GM18861 (cell line): ENCODE data around the gene MMP24.
"Not testable (repeated sequence)": the region's sequence is repeated elsewhere in the genome, so short reads cannot be mapped to it uniquely, and the experiment has no call there.

Experiments
- ATAC-seq: cut with Tn5 transposase; IDR thresholded peaks from one replicate; pipeline ENCODE4 v1.9.1; 2021; ENCODE audit not compliant: unreplicated experiment

The MMP24 gene

DNA sequence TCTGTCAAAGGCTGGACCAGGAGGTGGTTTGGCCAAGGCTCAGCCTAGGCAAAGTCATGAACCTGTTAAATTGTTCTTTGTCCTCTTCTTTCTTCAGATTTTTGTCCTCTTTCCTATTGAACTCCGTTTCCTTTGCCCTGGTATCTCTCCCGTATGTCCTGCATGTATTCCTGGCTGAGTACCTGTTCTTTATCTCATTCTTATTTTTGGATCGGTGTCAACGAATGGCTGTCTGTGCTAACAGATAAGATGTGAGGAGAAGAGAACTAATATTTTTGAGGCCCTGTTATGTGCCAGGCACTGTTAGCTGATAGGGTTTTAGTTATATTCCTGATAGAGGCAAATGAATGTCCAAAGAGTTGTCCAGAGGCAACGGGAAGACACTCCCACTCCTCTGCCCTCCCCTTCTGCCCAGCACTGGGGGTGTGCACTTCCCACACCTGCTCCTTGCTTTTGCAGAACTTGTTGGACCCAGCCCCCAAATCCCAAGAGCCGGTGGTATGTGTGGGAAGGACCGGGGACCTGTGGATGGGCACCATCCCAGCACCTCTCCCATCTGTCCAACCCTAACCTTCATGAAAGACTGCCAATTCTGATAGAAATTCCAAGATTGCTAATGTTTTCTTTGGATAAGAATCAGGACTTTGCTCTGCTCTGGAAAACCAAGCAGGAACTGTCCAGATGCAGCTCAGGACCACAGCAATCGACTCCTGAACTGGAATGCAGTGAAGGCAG, 30.9 kb downstream of the MMP24 start:
- ATAC-seq = no peak

DNA sequence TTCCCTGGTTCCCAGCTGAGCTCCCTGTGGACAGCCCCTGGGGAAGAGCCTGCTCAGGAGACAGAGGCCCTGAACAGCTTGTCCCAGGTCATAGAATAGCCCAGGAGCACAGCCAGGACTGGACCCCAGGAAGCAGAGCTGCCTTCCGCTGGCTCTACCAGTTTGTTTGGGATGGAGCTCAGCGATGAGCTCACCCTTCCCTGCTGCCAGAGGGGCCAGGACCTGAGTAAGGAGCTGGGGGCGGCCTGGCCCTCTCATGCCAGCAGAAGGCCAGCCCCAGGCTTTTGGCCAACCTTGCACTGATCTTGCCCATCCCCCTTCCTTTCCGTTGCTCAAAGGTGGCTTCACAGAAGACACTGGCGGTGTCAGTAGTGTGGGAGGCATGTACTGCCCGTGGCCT, 33.9 kb downstream of the MMP24 start:
- no peak for ATAC-seq

DNA sequence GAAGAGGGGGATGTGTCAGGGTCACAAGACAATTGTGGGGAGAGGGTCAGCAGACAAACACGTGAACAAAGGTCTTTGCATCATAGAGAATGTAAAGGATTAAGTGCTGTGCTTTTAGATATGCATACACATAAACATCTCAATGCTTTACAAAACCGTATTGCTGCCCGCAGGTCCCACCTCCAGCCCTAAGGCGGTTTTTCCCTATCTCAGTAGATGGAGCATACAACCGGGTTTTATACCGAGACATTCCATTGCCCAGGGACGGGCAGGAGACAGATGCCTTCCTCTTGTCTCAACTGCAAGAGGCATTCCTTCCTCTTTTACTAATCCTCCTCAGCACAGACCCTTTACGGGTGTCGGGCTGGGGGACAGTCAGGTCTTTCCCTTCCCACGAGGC, 35.8 kb downstream of the MMP24 start:
- ATAC-seq = not testable (repeated sequence)

DNA sequence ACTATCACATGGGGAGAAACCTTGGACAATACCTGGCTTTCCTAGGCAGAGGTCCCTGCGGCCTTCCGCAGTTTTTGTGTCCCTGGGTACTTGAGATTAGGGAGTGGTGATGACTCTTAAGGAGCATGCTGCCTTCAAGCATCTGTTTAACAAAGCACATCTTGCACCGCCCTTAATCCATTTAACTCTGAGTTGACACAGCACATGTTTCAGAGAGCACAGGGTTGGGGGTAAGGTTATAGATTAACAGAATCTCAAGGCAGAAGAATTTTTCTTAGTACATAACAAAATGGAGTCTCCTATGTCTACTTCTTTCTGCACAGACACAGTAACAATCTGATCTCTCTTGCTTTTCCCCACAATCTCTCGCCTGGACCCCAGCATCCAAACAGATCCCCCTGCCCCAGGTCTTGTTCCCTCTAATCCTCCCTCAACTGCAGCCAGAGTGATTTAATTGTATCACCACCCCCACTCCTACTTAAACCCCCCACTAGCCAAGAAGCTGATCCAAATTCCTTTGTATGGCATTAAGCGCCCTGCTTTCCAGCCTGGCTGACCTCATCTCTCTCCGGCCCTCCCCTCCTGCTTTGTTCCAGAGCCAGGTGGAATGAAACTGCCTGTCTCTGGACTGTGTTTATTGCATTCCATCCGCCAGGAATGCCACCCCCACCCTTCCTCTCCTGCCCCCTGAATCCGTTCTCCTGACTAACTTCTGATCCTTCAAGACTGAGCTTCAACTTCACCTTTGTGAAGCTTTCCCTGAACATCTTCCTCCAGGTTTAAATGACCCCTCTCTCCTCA, 36.4 kb downstream of the MMP24 start:
- not testable (repeated sequence) for ATAC-seq

DNA sequence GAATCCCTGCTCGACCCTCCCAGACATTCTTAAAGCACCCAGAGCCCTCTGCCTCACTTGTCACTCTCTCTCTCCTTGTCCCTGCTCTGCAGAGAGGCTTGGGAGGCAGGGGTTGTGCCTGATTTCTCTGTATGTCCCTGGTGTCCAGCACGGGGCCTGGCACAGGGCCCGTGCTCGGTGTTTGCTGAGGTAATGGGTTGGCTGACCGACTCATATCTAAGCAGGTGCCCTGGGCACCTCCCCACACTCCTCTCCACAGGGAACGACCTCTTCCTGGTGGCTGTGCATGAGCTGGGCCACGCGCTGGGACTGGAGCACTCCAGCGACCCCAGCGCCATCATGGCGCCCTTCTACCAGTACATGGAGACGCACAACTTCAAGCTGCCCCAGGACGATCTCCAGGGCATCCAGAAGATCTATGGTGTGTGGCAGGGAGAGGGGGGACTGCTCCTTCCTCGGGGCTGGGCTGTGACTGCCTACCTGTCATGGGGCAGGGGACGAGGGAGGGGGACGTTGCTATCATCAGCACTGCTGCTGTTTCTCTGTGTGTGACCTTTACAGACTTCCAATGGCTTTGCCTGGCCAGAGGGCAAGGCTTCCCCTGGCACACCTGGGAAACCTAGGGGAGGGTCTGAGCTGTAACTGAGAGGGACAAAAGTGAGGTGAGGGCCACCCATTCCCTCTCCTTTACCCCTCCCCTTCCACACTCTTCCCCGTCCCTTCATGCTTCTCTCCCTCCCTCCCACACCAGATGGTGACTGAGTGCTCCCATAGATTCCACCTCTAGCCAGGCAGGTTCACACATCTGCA, 37.2 kb downstream of the MMP24 start:
- no peak for ATAC-seq

DNA sequence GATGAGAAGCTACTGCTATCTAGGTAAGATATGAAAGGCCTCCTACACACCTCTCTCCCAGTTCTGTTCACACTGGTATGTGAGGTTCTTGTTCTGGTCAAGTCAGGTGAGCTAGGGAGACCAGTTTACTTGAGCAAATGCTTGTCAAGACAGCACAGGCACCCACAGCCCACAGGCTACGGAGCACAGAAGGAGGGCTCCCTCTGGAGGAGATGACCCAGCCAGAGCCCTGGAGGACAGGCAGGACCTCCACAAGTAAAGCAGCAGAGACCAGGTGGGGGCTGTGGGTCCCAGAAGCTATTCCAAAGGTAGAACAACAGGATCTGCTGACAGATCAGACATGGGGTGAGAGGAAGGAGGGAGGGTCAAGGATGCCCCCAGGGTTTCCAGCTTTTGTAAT, 38.3 kb downstream of the MMP24 start:
- no peak for ATAC-seq

DNA sequence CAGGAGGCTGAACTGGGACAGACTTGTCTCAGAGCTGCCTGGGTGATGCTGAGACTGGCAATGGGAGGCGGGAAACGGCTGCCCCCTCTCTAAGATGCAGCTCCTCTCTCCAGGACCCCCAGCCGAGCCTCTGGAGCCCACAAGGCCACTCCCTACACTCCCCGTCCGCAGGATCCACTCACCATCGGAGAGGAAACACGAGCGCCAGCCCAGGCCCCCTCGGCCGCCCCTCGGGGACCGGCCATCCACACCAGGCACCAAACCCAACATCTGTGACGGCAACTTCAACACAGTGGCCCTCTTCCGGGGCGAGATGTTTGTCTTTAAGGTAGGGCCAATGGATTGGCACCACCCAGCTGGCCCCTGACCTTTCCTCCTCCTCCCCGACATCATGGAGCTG, 40.6 kb downstream of the MMP24 start:
- ATAC-seq = no peak

DNA sequence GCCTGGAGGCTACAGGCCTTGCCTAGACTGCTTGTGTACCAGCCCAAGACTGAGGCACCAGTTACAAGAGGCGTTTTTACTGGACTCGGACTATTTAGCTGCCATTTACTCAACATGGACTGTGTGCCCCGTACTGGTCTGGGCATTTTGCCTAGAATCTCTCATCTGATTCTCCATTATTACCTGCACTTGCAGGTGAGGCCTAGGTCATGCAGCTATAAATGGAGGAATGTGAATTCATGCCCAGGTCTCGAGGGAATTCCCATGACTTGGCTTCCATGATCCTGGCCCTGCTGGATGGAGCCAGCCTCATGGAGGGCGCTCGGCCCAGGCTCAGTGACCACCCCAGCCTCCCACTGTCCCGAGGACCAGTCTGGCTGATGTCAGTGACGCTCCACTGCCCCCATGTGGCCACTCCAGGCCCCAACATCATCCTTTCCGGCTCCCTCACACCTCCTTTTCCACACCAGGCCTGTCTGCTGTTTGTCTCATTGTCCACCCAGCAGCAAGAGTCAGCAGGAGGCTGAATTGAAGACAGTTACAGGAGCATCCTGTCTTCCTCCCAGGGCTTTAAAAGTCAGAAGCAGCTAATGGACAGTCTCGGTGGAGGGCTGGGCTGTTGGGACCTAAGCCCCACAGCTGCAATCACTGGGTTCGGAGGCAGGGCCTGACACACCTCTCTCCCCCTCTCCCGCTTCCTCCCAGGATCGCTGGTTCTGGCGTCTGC, 42.7 kb downstream of the MMP24 start:
- ATAC-seq = no peak

DNA sequence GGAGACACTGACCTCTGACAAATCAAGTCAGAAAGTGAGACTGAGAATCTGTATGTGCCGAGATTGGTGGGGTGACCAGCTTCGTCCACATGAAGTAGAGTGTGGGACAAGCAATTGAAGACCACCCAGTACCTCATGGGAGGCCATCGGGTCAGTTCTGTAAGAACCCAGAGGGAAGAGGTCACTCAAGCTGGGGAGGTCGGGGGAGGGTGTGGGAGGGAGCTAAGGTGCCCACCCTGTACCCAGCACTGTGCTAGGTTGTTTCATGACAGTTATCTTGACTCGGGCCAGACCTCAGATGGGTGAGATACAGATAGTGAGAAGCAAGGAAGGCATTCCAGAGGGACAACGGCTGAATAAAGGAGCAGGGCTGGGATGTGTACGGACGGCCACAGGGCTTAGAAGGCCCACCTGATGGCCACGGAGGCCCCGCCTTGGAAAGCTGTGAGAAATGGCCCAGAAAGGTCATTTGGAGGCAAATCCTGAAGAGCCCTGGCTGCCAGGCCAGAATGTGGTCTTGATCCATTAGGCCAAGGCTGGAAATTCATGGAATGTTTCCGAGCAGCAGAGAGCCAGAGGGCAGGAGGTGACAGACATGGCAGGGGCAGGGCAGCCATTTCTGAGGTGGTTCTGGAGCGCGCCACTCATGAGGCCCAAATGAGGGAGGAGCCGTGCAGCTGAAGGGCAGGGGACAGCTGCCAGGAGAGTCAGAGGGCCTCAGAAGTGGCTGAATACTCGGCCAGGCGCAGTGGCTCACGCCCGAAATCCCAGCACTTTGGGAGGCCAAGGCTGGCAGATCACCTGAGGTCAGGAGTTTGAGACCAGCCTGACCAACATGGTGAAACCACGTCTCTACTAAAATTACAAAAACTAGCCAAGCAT, 43.8 kb downstream of the MMP24 start:
- no peak for ATAC-seq

DNA sequence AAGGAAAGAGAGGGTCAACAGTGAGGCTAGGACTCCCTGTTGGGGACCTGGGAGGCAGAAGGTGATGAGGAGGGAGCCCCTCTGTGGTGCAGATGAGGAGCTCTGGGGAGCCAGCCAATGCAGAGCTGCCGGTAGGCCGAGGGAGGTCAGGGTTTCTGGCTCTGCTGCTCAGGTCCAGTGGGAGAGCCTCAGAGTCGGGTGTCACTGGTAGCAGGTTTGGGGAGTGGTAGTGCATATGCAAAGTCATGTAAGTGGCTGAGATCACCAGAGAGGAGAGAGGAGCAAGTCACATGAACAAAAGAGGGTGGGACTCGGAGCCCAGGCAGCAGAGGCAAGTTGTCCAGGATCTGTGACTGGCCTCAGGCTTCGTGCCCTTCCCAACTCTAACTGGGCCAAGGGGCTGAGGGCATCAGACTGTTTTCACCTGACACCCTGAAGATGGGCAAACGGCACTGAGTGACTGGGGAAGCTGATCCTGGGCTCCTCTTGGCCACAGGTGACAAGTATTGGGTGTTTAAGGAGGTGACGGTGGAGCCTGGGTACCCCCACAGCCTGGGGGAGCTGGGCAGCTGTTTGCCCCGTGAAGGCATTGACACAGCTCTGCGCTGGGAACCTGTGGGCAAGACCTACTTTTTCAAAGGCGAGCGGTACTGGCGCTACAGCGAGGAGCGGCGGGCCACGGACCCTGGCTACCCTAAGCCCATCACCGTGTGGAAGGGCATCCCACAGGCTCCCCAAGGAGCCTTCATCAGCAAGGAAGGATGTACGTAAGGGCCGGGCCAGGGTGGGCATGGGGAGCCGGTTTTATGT, 44.8 kb downstream of the MMP24 start:
- ATAC-seq = no peak

DNA sequence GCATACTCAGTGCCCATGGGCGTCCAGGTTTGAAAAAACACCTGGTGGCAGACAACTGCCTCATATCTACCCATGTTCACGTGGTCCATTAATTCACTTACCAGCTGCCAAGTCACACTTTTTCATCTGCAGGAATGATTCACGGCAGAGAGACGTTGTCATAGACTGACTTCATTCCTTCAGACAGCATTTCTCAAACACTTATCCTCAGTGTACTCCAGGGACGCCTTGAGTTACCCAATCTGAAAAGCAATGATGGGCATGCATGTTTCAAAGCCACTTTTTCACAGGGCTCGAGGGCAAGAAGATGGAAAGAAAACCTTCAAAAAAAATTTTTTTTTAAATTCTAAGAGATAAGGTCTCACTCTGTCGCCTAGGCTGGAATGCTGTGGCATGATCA, 45.4 kb downstream of the MMP24 start:
- ATAC-seq = no peak

DNA sequence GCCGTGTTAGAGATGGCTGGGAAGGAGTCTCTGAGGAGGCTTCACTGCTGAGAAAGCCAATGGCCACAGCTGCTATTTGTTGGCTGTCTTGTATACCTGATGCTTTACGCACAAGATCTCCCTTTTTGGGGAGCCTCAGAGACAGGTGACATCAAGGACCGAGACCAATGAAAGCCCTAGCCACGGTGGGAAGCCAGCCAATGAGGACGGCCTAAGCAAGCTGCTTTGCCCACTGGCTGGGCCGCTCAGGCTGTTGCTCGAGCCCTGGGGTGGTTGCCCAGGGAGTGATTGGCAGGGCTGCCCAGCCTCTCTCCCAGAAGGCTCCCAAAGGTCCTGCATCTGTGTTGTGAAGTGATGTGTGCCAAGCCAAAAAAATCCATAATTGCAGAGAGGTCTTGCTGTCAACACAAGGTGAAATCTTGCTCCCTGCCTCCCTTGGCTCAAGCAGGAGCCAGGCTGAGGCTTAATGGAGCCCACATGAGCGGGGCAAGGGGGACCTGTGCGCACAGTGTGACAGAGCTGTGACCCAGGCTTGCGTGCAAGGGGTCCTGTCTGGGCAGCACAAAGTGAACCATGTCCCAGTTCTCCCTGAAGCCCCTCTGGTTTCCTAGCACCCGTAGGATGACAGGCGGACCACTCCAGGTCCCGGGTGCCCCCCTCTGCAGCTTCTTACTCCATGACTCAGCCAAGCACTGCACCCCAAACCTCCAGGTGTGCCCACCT, 47.1 kb downstream of the MMP24 start:
- ATAC-seq = no peak

DNA sequence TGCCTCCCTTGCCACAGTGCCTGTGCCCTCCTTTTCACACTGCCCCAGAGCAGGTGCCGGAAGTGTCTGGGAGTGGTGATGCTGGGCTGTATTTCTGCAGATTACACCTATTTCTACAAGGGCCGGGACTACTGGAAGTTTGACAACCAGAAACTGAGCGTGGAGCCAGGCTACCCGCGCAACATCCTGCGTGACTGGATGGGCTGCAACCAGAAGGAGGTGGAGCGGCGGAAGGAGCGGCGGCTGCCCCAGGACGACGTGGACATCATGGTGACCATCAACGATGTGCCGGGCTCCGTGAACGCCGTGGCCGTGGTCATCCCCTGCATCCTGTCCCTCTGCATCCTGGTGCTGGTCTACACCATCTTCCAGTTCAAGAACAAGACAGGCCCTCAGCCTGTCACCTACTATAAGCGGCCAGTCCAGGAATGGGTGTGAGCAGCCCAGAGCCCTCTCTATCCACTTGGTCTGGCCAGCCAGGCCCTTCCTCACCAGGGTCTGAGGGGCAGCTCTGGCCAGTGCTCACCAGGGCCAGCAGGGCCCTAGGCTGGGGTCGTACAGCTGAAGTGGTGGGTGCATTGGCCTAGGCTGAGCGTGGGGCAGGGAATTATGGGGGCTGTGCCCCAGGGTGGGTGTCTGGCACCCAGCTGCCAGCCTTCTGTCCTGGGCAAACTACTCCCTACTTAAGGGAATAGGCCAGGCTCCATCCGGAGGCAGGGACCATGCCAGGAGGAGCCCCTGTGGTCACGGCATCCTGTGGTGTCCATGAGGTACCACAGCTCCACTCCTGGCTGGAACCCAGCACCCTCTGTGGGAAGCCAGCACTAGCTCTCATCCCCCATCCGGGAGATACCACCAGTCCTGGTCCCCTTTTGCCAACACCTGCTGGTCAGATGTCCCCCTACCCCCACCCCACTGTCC, 47.9 kb downstream of the MMP24 start:
- ATAC-seq = no peak

DNA sequence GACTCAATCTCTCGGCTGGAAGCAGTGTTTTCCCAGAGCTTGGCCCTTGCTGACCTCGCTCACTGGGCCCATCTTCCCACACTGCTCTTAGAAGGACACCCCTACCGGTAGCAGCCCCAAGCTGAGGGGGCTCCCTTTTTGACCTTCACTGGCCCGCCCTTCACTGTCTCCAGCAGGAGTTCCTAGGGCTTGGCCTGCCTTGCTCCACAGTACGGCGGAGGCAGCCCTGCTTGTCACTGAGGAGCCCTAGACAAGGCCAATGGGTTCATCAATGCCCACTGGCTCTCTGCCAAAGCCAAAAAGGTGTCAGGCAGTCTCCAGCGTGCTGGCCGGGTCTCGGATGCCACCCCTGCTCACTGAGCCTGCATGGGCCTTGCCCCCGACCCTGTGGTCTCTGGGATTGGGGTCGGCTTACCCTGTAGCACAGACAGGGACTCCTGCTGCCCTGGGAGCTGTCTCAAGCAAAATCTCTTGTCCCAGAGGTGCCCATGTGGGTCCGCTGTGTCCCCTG, 49.3 kb downstream of the MMP24 start:
- ATAC-seq = no peak

DNA sequence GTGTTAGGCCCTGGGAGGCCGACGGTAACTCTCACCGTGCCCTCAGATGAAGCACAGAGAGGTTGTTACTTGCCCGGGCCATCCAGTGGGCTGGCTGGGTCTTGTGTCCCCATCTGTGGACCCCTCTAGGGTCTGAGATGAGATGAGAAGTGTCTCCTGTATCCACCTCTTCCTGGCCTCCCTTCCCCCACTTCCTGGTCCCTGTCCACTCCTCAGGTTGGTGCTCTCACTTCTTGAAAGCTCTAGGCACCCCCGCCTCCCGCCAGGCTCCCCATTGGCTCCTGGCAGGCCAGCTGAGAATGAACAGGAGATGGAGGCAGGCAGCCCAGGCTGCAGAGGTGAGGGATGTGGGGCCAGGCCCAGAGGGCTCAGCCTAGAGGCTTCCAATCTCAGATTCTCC, 49.9 kb downstream of the MMP24 start:
- ATAC-seq = no peak

DNA sequence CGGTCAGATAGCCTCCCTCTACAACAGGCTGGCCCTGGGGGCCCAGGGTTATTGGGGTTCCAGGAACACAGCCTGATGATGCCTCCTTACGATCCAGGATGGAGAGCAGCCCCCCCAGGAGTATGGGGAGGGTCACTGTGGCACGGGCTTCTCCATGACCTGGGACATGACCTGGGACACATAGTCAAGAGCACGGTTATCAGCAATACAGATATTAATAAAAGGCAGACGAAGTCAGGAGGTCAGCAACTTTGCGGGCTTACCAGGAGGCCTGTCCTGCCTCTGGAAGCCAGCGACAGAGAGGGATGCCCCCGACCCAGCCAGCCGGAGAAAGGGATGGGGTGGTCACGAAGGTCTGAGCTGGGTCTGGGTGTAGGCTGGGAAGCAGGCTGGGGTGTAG, 50.6 kb downstream of the MMP24 start:
- no peak for ATAC-seq
